Measurements from ENCODE around the gene SMARCC1. TPM values are rescaled to one million over a fixed set of nuclear protein-coding genes. Genes with fewer than 3 reads are reported as not detected.

Gene SMARCC1
- total and polyA plus RNA-seq, 4 experiments from 2014 or later: 29.5 to 101 (median 72.7) TPM

GRCh38 chr3:47661121-47661752, 120.5 kb downstream of the SMARCC1 start:
- DNase-seq: no peak
- Mint-ChIP-seq H3K27ac (peak overlapping the region in 2 of 7 donors; percentile 53 to 84), H3K36me3 (peaks cover 55 to 60% of the 10 kb centered on the region in 2 donors), H3K9me3 (peaks cover 0 to 7% (median 0%) of the 10 kb centered on the region in 8 donors), H3K27me3 (no peaks in the 10 kb centered on the region), H3K4me1 (peaks cover 0 to 7% (median 1%) of the 10 kb centered on the region in 4 donors), H3K4me3 (no peak overlapping the region)
- no peak overlapping the region for H3K27ac ChIP-seq (ENCODE audit: low read depth, low read length)
- H3K4me1 ChIP-seq (ENCODE audit: insufficient read depth, low read length): no peaks in the 10 kb centered on the region
- POLR2A ChIA-PET (ENCODE audit: partially characterized antibody): no interaction called here
- no peaks in the 10 kb centered on the region for H3K27me3 ChIP-seq (ENCODE audit: insufficient read depth, low read length)
- H3K36me3 ChIP-seq (ENCODE audit: insufficient read depth, low read length): peaks cover 17% of the 10 kb centered on the region
- intact Hi-C loops (cut with micrococcal nuclease): no loop called here
- no peaks in the 10 kb centered on the region for H3K9me3 ChIP-seq (ENCODE audit: control insufficient read depth in 1 of 2, low read length in 2 of 2)
- CTCF ChIA-PET (ENCODE audit: partially characterized antibody): no interaction called here
- H3K4me3 ChIP-seq (ENCODE audit: low read length in 2 of 2): no peak overlapping the region

- Mint-ChIP-seq H3K4me1 (peaks cover 0 to 7% (median 0%) of the 10 kb centered on the region in 4 donors), H3K27me3 (no peaks in the 10 kb centered on the region), H3K36me3 (peaks cover 58 to 64% of the 10 kb centered on the region in 2 donors), H3K9me3 (peaks cover 0 to 7% (median 0%) of the 10 kb centered on the region in 8 donors), H3K27ac (no peak overlapping the region), H3K4me3 (no peak overlapping the region)
- no peak overlapping the region for H3K27ac ChIP-seq (ENCODE audit: low read depth, low read length)
- no peak overlapping the region for H3K4me3 ChIP-seq (ENCODE audit: low read length in 2 of 2)
- CTCF ChIA-PET (ENCODE audit: partially characterized antibody): no interaction called here
- no peaks in the 10 kb centered on the region for H3K9me3 ChIP-seq (ENCODE audit: control insufficient read depth in 1 of 2, low read length in 2 of 2)
- intact Hi-C loops (cut with micrococcal nuclease): no loop called here
- POLR2A ChIA-PET (ENCODE audit: partially characterized antibody): no interaction called here
- H3K36me3 ChIP-seq (ENCODE audit: insufficient read depth, low read length): peaks cover 17% of the 10 kb centered on the region
- H3K27me3 ChIP-seq (ENCODE audit: insufficient read depth, low read length): no peaks in the 10 kb centered on the region
- no peaks in the 10 kb centered on the region for H3K4me1 ChIP-seq (ENCODE audit: insufficient read depth, low read length)
- DNase-seq: no peak
Observed at GRCh38 chr3:47658444-47658843, 123.2 kb downstream of the SMARCC1 start.

- Mint-ChIP-seq H3K36me3 (peaks cover 35 to 44% of the 10 kb centered on the region in 2 donors), H3K27ac (no peak overlapping the region), H3K4me3 (no peak overlapping the region), H3K27me3 (no peaks in the 10 kb centered on the region), H3K4me1 (peaks cover 0 to 5% (median 1%) of the 10 kb centered on the region in 4 donors), H3K9me3 (no peaks in the 10 kb centered on the region)
- Histone ChIP-seq H3K9me3 (ENCODE audit: control insufficient read depth in 1 of 2, low read length in 2 of 2) (no peaks in the 10 kb centered on the region), H3K4me3 (ENCODE audit: low read length in 2 of 2) (no peak overlapping the region), H3K27ac (ENCODE audit: low read depth, low read length) (no peak overlapping the region), H3K4me1 (ENCODE audit: insufficient read depth, low read length) (no peaks in the 10 kb centered on the region), H3K27me3 (ENCODE audit: insufficient read depth, low read length) (no peaks in the 10 kb centered on the region), H3K36me3 (ENCODE audit: insufficient read depth, low read length) (peaks cover 4% of the 10 kb centered on the region)
- ChIA-PET CTCF (ENCODE audit: partially characterized antibody) (no interaction called here), POLR2A (ENCODE audit: partially characterized antibody) (no interaction called here)
- no peak for DNase-seq
- intact Hi-C loops (cut with micrococcal nuclease): no loop called here
Observed at GRCh38 chr3:47652142-47652541, 129.6 kb downstream of the SMARCC1 start.

- H3K36me3 ChIP-seq (ENCODE audit: insufficient read depth, low read length): peaks cover 4% of the 10 kb centered on the region
- peaks cover 30 to 41% of the 10 kb centered on the region in 2 donors for H3K36me3 Mint-ChIP-seq
- intact Hi-C loops (cut with micrococcal nuclease): no loop called here
Observed at GRCh38 chr3:47650294-47650693, 131.4 kb downstream of the SMARCC1 start.

GRCh38 chr3:47647550-47647949, 134.1 kb downstream of the SMARCC1 start:
- Mint-ChIP-seq H3K27me3 (no peaks in the 10 kb centered on the region), H3K36me3 (peaks cover 27 to 36% of the 10 kb centered on the region in 2 donors), H3K27ac (no peak overlapping the region), H3K4me1 (peaks cover 0 to 8% (median 2%) of the 10 kb centered on the region in 4 donors), H3K9me3 (no peaks in the 10 kb centered on the region), H3K4me3 (no peak overlapping the region)
- Histone ChIP-seq H3K27me3 (ENCODE audit: insufficient read depth, low read length) (no peaks in the 10 kb centered on the region), H3K27ac (ENCODE audit: low read depth, low read length) (no peak overlapping the region), H3K4me1 (ENCODE audit: insufficient read depth, low read length) (no peaks in the 10 kb centered on the region), H3K9me3 (ENCODE audit: control insufficient read depth in 1 of 2, low read length in 2 of 2) (no peaks in the 10 kb centered on the region), H3K36me3 (ENCODE audit: insufficient read depth, low read length) (peaks cover 4% of the 10 kb centered on the region), H3K4me3 (ENCODE audit: low read length in 2 of 2) (no peak overlapping the region)
- ChIA-PET POLR2A (ENCODE audit: partially characterized antibody) (no interaction called here), CTCF (ENCODE audit: partially characterized antibody) (no interaction called here)
- intact Hi-C loops (cut with micrococcal nuclease): no loop called here
- DNase-seq: no peak

More at GRCh38 chr3:47650294-47650693, 131.4 kb downstream of the SMARCC1 start:
- ChIA-PET CTCF (ENCODE audit: partially characterized antibody) (interaction anchor here (0.6 kb wide), 1 partner anchor 16 kb away, joined by 3 read pairs; no protein-coding TSS in a partner anchor), POLR2A (ENCODE audit: partially characterized antibody) (no interaction called here)
- no peaks in the 10 kb centered on the region for H3K27me3 ChIP-seq (ENCODE audit: insufficient read depth, low read length)
- H3K27ac Mint-ChIP-seq: no peak overlapping the region
- no peak overlapping the region for H3K27ac ChIP-seq (ENCODE audit: low read depth, low read length)
- no peak for DNase-seq
- no peaks in the 10 kb centered on the region for H3K27me3 Mint-ChIP-seq
- H3K4me3 Mint-ChIP-seq: no peak overlapping the region
- H3K4me1 ChIP-seq (ENCODE audit: insufficient read depth, low read length): no peaks in the 10 kb centered on the region
- no peaks in the 10 kb centered on the region for H3K9me3 Mint-ChIP-seq
- no peaks in the 10 kb centered on the region for H3K9me3 ChIP-seq (ENCODE audit: control insufficient read depth in 1 of 2, low read length in 2 of 2)
- peaks cover 0 to 7% (median 1%) of the 10 kb centered on the region in 4 donors for H3K4me1 Mint-ChIP-seq
- H3K4me3 ChIP-seq (ENCODE audit: low read length in 2 of 2): no peak overlapping the region

GRCh38 chr3:47646362-47646761, 135.3 kb downstream of the SMARCC1 start:
- Mint-ChIP-seq H3K4me1 (peaks cover 0 to 7% (median 2%) of the 10 kb centered on the region in 4 donors), H3K27me3 (no peaks in the 10 kb centered on the region), H3K4me3 (no peak overlapping the region), H3K27ac (peak overlapping the region in 1 of 7 donors; percentile 5), H3K36me3 (peaks cover 31 to 46% of the 10 kb centered on the region in 2 donors), H3K9me3 (no peaks in the 10 kb centered on the region)
- no peak overlapping the region for H3K4me3 ChIP-seq (ENCODE audit: low read length in 2 of 2)
- peaks cover 10% of the 10 kb centered on the region for H3K36me3 ChIP-seq (ENCODE audit: insufficient read depth, low read length)
- CTCF ChIA-PET (ENCODE audit: partially characterized antibody): no interaction called here
- intact Hi-C loops (cut with micrococcal nuclease): no loop called here
- DNase-seq: no peak
- POLR2A ChIA-PET (ENCODE audit: partially characterized antibody): no interaction called here
- H3K9me3 ChIP-seq (ENCODE audit: control insufficient read depth in 1 of 2, low read length in 2 of 2): no peaks in the 10 kb centered on the region
- no peaks in the 10 kb centered on the region for H3K27me3 ChIP-seq (ENCODE audit: insufficient read depth, low read length)
- no peaks in the 10 kb centered on the region for H3K4me1 ChIP-seq (ENCODE audit: insufficient read depth, low read length)
- H3K27ac ChIP-seq (ENCODE audit: low read depth, low read length): no peak overlapping the region

- H3K27me3 Mint-ChIP-seq: no peaks in the 10 kb centered on the region
- no peaks in the 10 kb centered on the region for H3K9me3 ChIP-seq (ENCODE audit: control insufficient read depth in 1 of 2, low read length in 2 of 2)
- intact Hi-C loops (cut with micrococcal nuclease): no loop called here
- DNase-seq: no peak
- no peak overlapping the region for H3K4me3 ChIP-seq (ENCODE audit: low read length in 2 of 2)
- H3K36me3 ChIP-seq (ENCODE audit: insufficient read depth, low read length): peaks cover 13% of the 10 kb centered on the region
- H3K36me3 Mint-ChIP-seq: peaks cover 28 to 50% of the 10 kb centered on the region in 2 donors
- H3K9me3 Mint-ChIP-seq: no peaks in the 10 kb centered on the region
- H3K4me3 Mint-ChIP-seq: no peak overlapping the region
- ChIA-PET CTCF (ENCODE audit: partially characterized antibody) (no interaction called here), POLR2A (ENCODE audit: partially characterized antibody) (no interaction called here)
- H3K4me1 ChIP-seq (ENCODE audit: insufficient read depth, low read length): no peaks in the 10 kb centered on the region
- H3K27ac ChIP-seq (ENCODE audit: low read depth, low read length): no peak overlapping the region
- peaks cover 0 to 5% (median 2%) of the 10 kb centered on the region in 4 donors for H3K4me1 Mint-ChIP-seq
- no peak overlapping the region for H3K27ac Mint-ChIP-seq
- H3K27me3 ChIP-seq (ENCODE audit: insufficient read depth, low read length): no peaks in the 10 kb centered on the region
Observed at GRCh38 chr3:47645551-47645950, 136.1 kb downstream of the SMARCC1 start.
